ENCODE results near the gene CACNA1I.
"Not testable (repeated sequence)": the region's sequence is repeated elsewhere in the genome, so short reads cannot be mapped to it uniquely, and the experiment has no call there.

CACNA1I gene

GRCh38 chr22:39570665-39571064, at the start of gene CACNA1I:
TSS of gene CACNA1I (plus strand) at chr22:39570753. CDS start at chr22:39570753, 0 bp downstream.
- no peak for DNase-seq

DNA sequence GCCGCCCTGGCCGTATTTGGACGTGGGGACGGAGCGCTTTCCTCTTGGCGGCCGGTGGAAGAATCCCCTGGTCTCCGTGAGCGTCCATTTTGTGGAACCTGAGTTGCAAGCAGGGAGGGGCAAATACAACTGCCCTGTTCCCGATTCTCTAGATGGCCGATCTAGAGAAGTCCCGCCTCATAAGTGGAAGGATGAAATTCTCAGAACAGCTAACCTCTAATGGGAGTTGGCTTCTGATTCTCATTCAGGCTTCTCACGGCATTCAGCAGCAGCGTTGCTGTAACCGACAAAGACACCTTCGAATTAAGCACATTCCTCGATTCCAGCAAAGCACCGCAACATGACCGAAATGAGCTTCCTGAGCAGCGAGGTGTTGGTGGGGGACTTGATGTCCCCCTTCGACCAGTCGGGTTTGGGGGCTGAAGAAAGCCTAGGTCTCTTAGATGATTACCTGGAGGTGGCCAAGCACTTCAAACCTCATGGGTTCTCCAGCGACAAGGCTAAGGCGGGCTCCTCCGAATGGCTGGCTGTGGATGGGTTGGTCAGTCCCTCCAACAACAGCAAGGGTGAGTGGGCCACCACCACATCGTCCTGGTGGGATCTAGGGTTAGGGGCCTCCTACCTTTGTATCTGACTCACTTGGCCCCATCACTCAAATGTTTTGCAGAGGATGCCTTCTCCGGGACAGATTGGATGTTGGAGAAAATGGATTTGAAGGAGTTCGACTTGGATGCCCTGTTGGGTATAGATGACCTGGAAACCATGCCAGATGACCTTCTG, 49.3 kb upstream of the CACNA1I start:
- DNase-seq = peak; percentile 12 to 29

- DNase-seq = not testable (repeated sequence)
These were observed 48.5 kb upstream of the CACNA1I start for GRCh38 chr22:39522091-39522490.

DNA sequence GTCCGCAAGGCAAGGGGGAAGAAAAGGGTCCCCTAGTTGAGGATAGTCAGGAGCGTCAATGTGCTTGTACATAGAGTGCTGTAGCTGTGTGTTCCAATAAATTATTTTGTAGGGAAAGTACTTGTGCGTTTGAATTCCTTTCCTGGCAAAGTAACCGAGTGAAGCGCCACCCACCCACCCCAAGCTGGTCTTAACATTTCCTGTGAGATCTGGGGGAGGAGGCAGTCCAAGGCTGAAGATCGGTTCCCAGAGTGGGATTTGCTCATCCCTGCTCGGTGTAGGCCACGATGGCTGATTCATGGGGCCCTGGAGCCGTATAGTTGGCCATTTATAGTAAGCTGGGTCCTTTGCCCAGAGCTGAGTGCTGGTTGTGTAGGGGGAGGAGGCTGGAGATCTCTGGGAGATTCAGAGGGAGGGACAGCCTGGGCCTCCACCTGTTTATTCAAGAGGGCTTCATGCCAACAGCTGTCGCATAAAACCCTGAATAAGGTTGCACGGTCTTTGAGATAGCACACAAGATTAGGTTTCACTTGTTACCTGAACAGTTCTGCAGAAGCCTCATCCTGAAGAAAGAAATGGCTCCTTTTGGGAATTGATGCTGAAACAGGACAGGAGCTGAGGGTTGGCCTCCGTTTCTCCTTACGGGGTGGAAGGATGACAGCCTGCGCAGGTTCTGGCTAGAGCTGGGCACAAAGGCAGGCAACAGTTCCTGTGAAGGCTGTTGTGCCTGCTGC, 47.8 kb upstream of the CACNA1I start:
- DNase-seq = peak; percentile 37 to 54

DNA sequence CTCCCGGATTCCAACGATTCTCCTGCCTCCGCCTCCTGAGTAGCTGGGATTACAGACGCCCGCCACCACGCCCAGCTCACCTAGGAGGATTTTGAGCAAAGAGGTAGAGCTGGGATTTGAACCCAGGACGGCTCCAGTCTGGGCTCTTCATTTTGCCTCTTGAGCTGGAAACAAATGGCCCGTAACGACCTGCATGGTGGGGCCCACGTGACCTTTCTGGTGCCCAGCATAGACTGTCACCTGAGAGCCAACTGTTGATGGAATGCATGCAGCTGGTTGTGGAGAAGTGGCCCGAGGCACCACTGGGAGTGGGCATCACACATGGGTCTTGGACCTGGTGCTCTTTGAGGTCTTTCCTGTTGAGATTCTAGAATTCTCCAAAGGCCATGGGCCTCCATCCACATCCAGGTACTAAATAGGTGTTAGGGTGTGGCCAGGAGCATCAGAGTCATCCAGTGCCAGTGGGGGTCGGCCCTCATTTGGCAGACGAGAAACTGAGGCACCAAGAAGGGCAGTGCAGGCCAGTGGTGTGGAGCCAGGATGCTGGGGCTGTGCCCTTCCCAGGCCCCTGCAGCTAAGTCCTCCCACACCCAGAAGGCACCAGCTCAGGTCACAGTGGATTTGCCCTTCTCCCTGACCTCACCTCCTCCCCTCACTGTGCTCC, 46.3 kb upstream of the CACNA1I start:
- peak in 1 of 2 experiments; percentile 10 for DNase-seq

DNA sequence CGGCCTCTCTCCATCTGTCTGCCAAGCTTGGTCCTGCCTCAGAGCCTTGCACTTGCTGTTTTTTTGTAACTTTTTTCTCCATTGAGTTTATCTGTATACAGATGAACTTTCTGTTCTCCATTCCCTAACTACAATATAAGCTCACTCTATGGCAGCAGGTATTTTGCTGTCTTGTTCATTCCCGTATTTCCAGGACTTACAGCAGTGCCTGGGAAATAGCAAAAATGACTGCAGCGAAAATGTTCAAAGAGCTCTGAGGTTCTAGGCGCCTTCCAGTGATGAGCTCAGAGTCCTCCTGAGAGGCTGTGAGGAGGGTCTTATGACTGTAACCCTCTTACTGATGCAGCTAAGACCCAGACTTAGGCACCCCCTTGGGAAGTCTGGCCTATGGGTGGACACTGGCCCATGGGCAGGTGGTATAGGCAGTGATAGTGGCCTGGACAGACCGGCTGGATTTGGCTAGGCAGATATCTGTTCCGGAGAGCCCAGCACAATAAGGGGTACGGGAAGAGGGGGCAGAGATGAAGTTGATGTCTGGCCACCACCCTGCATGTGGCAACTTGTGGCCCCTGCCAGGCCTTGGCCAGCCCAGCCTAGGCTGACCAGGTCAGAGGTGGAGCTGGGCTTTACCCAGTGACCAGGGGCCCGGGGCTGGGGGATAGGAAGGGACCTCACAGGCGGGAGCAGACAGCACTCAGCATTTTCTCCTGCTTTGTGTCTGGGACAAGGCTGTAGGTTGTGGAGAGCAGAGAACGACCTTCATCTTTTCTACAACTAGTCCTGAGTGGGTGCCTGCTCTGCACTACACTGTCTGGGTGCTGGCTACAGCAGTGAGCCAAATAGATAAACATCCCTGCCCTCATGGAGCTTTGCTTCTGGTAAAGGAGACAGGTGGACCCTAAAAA, 45.5 kb upstream of the CACNA1I start:
- no peak for DNase-seq

GRCh38 chr22:39525658-39525975, 44.9 kb upstream of the CACNA1I start:
- peak in 1 of 2 experiments; percentile 10 for DNase-seq

GRCh38 chr22:39526736-39527171, 43.8 kb upstream of the CACNA1I start:
- peak; percentile 23 to 44 for DNase-seq

DNA sequence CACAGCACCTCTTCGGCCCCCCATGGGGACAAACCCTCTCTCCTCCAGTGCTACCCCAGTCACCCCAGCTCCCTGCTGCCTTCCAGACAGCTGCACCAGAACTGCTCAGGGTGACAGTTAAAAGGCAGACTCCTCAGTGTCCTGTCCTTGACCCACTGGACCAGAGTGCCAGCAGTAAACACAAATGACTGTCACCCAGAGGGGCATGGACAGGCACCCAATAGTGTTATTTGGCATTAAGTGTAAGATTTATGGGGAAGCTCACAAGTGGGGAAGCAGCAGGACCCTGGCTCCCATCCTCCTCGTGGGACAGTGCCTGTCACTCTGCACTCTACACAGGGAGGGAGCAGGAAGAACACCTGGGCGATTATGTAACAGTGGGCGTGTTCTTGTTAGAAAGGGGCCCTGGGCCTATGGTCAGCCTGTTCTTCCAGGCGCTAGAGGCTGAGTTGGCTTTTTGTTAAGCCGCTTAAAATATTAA, 43.0 kb upstream of the CACNA1I start:
- DNase-seq = no peak

- DNase-seq = no peak
These were observed 42.4 kb upstream of the CACNA1I start for GRCh38 chr22:39528080-39528661.

DNA sequence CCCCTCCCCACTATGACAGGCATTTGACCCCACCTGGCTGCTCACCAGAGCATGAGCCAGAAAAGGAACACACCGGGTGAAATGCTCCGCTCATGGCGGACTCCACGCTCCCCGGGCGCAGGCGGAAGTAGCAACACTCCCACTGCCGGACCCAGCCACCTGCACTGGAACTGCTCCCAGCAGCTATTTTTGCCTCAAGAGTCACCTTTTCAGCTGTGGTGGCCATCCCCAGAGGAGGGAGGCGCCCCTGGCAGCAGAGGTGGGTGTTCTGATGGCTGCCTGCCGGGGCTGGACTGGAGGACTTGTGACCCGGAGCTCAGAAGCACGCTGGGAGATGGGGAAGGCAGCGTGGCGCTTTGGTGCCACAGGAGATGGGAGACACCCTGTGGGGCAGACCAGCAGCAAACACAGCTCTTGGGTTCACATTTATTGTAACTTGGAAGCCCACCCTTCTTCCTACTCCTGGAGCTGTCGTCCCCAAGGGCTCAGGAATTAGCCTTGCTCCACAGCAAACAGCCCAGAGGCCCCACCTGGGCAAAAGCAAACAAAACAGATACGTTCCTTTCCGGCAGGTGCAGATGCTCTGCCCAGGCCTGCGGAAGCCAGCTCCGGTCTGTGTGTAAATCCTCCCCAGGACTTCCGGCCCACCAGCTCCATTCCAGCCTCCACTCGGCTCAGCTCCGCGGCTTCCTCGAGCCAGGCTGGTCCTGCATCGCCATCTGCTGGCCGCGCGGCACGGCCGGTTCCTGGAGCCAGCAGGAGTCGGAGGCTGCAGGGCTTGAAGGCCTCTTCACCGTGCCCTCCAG, 41.7 kb upstream of the CACNA1I start:
- peak; percentile 91 to 93 for DNase-seq

DNA sequence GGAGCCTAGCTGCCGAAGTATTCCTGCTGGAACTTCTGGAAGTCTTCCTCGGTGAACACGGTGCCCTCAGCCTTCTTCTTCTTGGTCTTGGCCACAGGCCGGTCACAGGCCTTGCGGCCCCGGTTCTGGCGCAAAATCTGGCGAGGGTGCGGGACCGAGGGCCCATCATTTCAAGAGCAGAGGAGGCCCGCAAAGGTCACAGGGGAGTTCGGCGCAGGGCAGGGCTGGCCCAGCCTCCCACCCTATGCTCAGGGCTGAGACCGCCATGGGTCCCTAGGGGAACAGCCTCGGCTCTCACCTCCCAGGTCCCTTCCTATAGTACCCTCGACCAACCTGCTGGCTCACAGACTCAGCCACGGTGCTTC, 41.1 kb upstream of the CACNA1I start:
- DNase-seq = no peak

DNA sequence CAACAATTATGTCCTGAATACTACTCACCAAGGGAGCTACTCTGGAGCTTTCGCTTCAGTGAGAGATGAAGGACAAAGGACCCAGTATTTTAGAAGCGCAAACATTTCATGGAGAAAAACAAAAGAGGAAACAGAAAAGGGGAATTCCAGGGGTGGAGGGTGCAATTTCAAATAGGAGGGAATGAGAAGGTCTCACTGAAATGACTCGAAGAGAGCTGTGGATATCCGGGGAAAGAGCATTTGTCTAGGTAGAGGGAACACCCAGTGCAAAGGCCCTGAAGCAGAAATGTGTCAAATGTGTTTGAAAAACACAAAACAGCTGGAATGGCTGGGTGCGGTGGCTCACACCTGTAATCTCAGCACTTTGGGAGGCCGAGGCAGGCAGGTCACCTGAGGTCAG, 40.4 kb upstream of the CACNA1I start:
- no peak for DNase-seq

DNA sequence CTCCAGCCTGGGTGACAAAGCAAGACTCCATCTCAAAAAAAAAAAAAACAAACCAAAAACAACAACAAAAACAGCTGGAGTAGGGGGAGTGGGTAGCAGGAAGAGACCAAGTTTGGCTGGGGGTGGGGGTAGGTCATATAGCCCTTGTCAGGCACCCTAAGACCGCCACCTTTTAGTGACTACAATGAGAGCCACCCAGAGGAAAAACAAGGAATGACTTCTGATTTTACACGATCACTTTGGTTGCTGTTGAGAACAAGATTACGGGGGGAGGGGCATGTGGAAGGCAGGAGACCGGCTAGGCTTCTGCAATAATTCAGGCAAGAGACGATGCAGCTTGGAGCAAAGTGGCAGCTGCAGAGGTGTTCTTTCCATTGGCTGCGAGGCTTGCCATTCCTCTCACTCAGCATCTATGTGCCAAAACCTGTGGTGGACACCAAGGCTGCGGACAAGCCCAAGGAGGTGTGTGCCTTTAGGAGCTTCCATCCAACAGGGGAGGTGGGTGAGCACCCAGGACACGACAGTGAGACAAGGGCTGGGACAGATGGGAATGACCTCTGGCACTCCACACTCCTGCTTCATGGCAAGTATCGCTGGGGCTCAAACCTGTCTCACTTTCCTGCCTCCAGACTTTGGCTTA, 39.7 kb upstream of the CACNA1I start:
- peak; percentile 17 to 27 for DNase-seq

GRCh38 chr22:39532215-39533073, 38.1 kb upstream of the CACNA1I start, which contains the start of gene RPS19BP1:
TSS of gene RPS19BP1 (minus strand) at chr22:39532748. CDS start at chr22:39532738, 10 bp downstream.
- DNase-seq = peak; percentile 99 to 100

DNA sequence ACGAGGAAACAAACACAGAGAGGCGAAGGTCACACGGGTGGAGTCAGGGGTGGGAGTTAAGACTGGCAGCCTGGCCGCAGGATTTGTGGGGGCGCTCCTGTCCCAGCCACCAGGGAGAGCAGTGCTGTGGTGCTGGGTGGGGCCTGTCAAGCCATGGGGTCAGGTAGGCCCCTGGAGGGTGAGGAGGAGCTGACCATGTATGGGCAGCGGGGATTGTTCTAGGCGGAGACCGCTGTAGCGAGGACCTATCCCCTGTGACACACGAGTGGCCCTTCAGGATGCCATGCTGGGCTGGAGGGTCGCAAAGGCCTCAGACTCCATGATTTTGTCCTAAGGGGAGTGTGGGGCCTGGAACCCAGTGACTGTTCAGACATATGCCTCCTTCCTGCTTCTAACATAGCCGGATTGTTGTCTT, 36.5 kb upstream of the CACNA1I start:
- DNase-seq = peak; percentile 8 to 15

GRCh38 chr22:39534591-39535356, 35.8 kb upstream of the CACNA1I start:
- DNase-seq = peak; percentile 89 to 91

DNA sequence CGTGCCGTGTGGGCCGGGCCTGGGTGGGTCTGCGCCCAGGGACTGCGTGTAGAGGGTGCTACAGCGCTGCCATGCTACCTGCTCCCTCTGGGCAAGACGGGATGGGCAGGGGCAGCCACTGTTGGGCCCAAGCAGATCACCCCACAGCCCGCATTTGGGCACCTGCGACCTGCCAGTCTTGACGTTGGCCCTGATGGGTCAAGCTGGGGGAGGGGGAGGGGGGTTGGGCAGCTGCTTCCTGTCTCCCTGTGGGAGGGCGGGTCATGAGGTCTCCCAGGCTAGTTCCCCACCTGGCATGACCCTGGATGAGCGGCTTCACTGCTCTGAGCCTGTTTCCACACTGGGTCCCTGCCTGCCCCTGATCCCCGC, 35.2 kb upstream of the CACNA1I start:
- no peak for DNase-seq

Measured in activated CD4-positive, alpha-beta T cell treated with anti-CD3 and anti-CD28 coated beads, Interleukin-2, amount 50 U/mL, for 48 hours (primary cell).